RWPE2 (cell line): Measurements from ENCODE around the gene SLC17A9.

Experiments
- ATAC-seq: fragments of 200-7000 bp; cut with Tn5 transposase; 3 replicates; pipeline ENCODE4 v1.9.1; 2021; ENCODE audit warnings: low read depth
- DNase-seq: peaks from one replicate; pipeline ENCODE4 v3.0.0-alpha.2; 2020; ENCODE audit warnings: low spot score
- H3K27ac ChIP-seq: fragments of 450-650 bp; 2 replicates; pipeline ENCODE4 v1.5.1; 2017; ENCODE audit warnings: mild to moderate bottlenecking; ENCODE audit not compliant: poor library complexity, severe bottlenecking
- H3K27me3 ChIP-seq: fragments of 250-450 bp; sonication (Bioruptor Pico); 2 replicates; pipeline ENCODE4 v1.5.1; 2021; ENCODE audit warnings: mild to moderate bottlenecking, moderate library complexity; ENCODE audit not compliant: insufficient read depth, poor library complexity, severe bottlenecking
- H3K36me3 ChIP-seq: fragments of 250-450 bp; sonication (Bioruptor Pico); 2 replicates; pipeline ENCODE4 v1.5.1; 2020; ENCODE audit warnings: low read depth, mild to moderate bottlenecking, moderate library complexity
- H3K4me1 ChIP-seq: fragments of 250-450 bp; sonication (Bioruptor Pico); 2 replicates; pipeline ENCODE4 v1.5.1; 2021; ENCODE audit warnings: mild to moderate bottlenecking, moderate library complexity; ENCODE audit not compliant: insufficient read depth, poor library complexity, severe bottlenecking
- H3K4me3 ChIP-seq: fragments of 250-450 bp; sonication (Bioruptor Pico); 2 replicates; pipeline ENCODE4 v1.5.1; 2021; ENCODE audit warnings: mild to moderate bottlenecking, moderate library complexity; ENCODE audit not compliant: severe bottlenecking
- H3K9me3 ChIP-seq: fragments of 250-450 bp; sonication (Bioruptor Pico); 2 replicates; pipeline ENCODE4 v1.5.1; 2021; ENCODE audit warnings: mild to moderate bottlenecking, moderate library complexity; ENCODE audit not compliant: severe bottlenecking
- TF ChIP-seq, protein P1 (sequence below): fragments of 450-650 bp; IDR thresholded peaks from one replicate; pipeline ENCODE4 v1.5.1; 2017; ENCODE audit warnings: mild to moderate bottlenecking, moderate library complexity; ENCODE audit not compliant: poor library complexity, severe bottlenecking

SLC17A9 gene

DNA sequence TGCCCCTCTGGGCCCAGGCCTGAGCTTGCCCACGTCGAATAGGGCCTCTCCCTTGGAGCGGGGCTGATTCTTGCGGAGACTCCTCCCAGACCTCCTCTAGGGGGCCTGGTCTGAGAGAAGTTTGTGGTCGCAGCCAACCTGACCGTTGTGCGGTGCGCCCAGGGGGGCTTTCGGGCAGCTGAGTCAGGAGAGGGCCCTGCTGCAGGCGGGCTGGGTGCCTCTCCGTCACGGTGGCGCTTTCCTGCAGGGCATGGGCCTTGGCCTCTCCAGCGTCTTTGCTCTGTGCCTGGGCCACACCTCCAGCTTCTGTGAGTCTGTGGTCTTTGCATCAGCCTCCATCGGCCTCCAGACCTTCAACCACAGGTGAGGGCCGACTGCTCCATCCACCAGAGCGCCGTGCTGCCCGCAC, 12.9 kb downstream of the SLC17A9 start:
- no peak overlapping the region for H3K4me3 ChIP-seq
- H3K4me1 ChIP-seq: peaks cover 7% of the 10 kb centered on the region
- no peaks in the 10 kb centered on the region for H3K36me3 ChIP-seq
- no peak overlapping the region for H3K27ac ChIP-seq
- H3K9me3 ChIP-seq: no peaks in the 10 kb centered on the region
- DNase-seq (peak; percentile 86), ATAC-seq (no peak)
- H3K27me3 ChIP-seq: peaks cover 30% of the 10 kb centered on the region
- TF ChIP-seq, protein P1, sequence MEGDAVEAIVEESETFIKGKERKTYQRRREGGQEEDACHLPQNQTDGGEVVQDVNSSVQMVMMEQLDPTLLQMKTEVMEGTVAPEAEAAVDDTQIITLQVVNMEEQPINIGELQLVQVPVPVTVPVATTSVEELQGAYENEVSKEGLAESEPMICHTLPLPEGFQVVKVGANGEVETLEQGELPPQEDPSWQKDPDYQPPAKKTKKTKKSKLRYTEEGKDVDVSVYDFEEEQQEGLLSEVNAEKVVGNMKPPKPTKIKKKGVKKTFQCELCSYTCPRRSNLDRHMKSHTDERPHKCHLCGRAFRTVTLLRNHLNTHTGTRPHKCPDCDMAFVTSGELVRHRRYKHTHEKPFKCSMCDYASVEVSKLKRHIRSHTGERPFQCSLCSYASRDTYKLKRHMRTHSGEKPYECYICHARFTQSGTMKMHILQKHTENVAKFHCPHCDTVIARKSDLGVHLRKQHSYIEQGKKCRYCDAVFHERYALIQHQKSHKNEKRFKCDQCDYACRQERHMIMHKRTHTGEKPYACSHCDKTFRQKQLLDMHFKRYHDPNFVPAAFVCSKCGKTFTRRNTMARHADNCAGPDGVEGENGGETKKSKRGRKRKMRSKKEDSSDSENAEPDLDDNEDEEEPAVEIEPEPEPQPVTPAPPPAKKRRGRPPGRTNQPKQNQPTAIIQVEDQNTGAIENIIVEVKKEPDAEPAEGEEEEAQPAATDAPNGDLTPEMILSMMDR: no peak

GRCh38 chr20:62966212-62967148, 14.0 kb downstream of the SLC17A9 start:
- Histone ChIP-seq H3K36me3 (no peaks in the 10 kb centered on the region), H3K27ac (no peak overlapping the region), H3K27me3 (peaks cover 38% of the 10 kb centered on the region), H3K4me3 (no peak overlapping the region), H3K9me3 (no peaks in the 10 kb centered on the region), H3K4me1 (peaks cover 7% of the 10 kb centered on the region)
- TF ChIP-seq, protein P1: no peak
- DNase-seq (no peak), ATAC-seq (no peak)

DNA sequence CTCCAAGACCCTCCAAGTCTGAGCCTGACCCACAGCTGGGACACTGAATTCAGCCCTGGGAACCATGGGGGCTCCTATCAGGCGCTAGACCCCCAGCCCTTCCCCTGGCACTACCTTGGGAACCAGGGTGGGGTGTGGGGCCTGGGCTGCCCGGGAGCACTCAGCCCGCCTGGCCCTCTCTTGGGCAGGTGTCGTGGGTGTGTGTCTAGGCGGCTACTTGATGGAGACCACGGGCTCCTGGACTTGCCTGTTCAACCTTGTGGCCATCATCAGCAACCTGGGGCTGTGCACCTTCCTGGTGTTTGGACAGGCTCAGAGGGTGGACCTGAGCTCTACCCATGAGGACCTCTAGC, 14.6 kb downstream of the SLC17A9 start:
- Histone ChIP-seq H3K36me3 (no peaks in the 10 kb centered on the region), H3K9me3 (no peaks in the 10 kb centered on the region), H3K4me3 (no peak overlapping the region), H3K4me1 (peaks cover under 1% of the 10 kb centered on the region), H3K27me3 (peaks cover 38% of the 10 kb centered on the region), H3K27ac (no peak overlapping the region)
- ATAC-seq (no peak), DNase-seq (no peak)
- TF ChIP-seq, protein P1: no peak

DNA sequence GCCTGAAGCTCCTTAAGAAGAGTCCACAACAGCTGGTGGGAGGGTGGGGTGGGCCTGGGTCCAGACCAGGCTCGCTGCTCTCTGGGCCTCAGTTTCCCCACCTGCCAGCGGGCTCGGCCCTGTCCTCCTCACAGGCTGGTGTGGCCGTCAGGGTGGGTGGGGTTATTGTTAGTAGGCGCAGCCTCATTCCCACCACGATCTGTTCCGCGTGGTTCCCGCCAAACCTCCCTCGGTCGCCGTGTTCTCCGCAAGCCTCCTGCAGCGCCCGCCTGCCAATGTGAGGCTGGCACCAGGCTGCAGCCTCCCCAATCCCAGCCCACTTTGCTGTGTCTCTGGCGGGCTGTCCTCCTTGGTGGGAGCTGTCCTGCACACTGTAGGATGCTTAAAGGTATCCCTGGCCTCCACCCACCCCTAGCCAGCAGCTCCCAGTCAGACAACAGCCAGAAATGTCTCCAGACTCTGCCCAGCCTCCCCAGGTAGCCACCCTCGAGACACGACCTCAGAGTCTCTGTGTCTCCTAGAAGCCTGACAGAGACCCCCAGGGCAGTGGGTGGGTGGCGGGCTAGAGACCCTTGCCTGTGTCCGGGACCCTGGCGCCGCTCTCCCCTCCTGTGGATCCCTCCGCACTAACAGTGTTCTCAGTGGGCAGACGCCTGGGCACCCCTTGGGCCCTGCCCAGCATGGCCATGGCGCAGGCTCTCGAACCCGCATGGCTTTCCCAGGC, 15.3 kb downstream of the SLC17A9 start:
- no peak for DNase-seq
- no peak for ATAC-seq
- peaks cover 45% of the 10 kb centered on the region for H3K27me3 ChIP-seq
- no peaks in the 10 kb centered on the region for H3K36me3 ChIP-seq
- TF ChIP-seq, protein P1: no peak
- H3K4me1 ChIP-seq: no peaks in the 10 kb centered on the region
- H3K9me3 ChIP-seq: no peaks in the 10 kb centered on the region
- H3K27ac ChIP-seq: no peak overlapping the region
- no peak overlapping the region for H3K4me3 ChIP-seq
